ENCODE data around the gene AGAP5.

DNA sequence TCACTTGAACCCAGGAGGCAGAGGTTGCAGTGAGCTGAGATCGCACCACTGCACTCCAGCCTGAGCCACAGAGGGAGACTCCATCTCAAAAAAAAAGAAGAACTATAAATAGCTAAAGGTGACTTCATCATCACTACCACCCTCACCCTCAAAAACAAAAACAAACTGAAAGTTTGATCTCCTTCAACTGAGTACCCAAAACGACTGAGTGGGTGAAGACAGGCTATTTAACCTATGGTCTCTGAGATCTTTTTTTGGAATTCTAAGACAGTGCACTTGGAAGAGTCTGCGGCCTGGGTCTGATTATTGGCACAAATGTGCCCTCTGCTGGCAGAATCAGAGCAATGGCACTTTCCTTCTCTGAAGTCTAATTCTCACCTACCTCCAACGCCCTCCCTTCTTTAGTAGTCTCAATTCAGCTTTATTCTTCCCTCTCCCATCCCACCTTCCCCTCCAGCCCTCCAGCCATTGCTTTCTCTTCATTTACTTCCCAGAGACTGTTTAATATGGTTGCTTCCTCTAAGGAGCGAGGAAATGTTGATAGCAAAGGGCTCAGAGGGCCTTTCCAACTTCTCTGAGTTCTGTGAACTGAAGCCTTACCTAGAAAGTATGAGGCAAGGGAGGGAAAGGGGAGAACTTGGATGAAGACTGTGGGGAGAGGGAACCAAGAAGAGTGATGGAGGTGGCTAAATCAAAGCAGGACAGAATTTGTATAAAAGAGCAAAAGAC is 53.7 kb downstream of the AGAP5 start:
- TF ChIP-seq, protein P1, sequence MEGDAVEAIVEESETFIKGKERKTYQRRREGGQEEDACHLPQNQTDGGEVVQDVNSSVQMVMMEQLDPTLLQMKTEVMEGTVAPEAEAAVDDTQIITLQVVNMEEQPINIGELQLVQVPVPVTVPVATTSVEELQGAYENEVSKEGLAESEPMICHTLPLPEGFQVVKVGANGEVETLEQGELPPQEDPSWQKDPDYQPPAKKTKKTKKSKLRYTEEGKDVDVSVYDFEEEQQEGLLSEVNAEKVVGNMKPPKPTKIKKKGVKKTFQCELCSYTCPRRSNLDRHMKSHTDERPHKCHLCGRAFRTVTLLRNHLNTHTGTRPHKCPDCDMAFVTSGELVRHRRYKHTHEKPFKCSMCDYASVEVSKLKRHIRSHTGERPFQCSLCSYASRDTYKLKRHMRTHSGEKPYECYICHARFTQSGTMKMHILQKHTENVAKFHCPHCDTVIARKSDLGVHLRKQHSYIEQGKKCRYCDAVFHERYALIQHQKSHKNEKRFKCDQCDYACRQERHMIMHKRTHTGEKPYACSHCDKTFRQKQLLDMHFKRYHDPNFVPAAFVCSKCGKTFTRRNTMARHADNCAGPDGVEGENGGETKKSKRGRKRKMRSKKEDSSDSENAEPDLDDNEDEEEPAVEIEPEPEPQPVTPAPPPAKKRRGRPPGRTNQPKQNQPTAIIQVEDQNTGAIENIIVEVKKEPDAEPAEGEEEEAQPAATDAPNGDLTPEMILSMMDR (IDR thresholded peaks at IDR 0.05): peak in 1 of 3 donors; percentile 92
- no peak for TF ChIP-seq POLR2A (IDR thresholded peaks at IDR 0.05)
